ENCODE measurements around the gene SLC7A8. TPM values are rescaled to one million over a fixed set of nuclear protein-coding genes. Genes with fewer than 3 reads are reported as not detected.

SLC7A8 gene
- total RNA-seq, 1 experiment from 2014 or later: 77.9 TPM

DNA sequence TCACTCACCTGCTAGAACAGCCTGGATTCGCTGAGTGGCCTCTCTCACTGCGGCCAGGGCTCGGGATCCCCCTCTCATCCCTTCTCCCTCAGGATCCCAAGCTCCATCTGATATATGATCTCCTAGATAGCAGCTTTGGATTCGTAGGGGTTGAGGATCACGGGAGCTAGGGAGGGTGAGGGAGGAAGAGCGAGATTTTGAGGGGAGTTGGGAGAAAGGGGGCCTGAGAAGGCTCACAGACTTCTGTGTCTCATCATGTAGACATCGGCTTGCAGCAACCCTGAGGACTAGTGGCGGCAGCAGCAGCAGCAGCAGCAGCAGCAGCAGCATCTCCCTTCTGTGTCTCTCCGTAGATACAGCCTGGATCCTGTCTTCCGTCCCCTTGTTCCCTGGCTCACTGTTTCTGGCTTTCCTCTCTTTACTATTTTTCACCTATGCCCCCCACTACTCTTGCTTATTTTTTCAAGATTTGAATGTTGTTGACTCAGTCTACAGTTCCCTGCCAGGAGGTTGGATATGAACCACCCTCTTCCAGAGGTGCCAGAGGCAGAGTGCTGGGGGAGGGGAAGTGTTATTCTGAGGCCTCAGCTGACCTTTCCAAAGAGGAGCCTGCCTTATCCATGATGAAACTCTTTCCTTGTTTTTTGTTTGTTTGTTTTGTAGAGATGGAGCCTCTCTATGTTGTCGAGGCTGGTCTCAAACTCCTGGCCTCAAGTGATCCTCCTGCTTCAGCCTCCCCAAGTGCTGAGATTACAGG lies 78.7 kb downstream of the SLC7A8 start, which contains the start of gene CIROP:
TSS of gene CIROP (minus strand) at position 399 of the 757 bp plus-strand sequence. CDS start at position 330, 69 bp downstream.
- TF ChIP-seq, protein P1, sequence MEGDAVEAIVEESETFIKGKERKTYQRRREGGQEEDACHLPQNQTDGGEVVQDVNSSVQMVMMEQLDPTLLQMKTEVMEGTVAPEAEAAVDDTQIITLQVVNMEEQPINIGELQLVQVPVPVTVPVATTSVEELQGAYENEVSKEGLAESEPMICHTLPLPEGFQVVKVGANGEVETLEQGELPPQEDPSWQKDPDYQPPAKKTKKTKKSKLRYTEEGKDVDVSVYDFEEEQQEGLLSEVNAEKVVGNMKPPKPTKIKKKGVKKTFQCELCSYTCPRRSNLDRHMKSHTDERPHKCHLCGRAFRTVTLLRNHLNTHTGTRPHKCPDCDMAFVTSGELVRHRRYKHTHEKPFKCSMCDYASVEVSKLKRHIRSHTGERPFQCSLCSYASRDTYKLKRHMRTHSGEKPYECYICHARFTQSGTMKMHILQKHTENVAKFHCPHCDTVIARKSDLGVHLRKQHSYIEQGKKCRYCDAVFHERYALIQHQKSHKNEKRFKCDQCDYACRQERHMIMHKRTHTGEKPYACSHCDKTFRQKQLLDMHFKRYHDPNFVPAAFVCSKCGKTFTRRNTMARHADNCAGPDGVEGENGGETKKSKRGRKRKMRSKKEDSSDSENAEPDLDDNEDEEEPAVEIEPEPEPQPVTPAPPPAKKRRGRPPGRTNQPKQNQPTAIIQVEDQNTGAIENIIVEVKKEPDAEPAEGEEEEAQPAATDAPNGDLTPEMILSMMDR (conservative IDR thresholded peaks at IDR 0.05): no peak
- Histone ChIP-seq H3K9ac (ENCODE audit: extremely low read depth, insufficient read length, low read length) (no peak within 1 kb of the TSS), H2BK15ac (ENCODE audit: low read depth, low read length) (no peak within 1 kb of the TSS; the same call in 1 of the 2 replicates), H2BK5ac (ENCODE audit: insufficient read length, low read length) (no peak within 1 kb of the TSS), H2AFZ (ENCODE audit: low read length) (no peak within 1 kb of the TSS), H3K79me2 (ENCODE audit: insufficient read depth, low read length) (no peaks in the 10 kb centered on the region), H3K9me3 (ENCODE audit: control insufficient read depth, low read depth, low read length) (no peaks in the 10 kb centered on the region), H3K14ac (ENCODE audit: insufficient read depth, low read length) (no peak within 1 kb of the TSS), H3K23me2 (ENCODE audit: insufficient read length, low read depth, low read length, poor library complexity, severe bottlenecking) (no peaks in the 10 kb centered on the region), H3K23ac (ENCODE audit: insufficient read length, low read depth, low read length) (no peak within 1 kb of the TSS), H3K27me3 (ENCODE audit: insufficient read depth, low read length) (no peaks in the 10 kb centered on the region), H3K79me1 (ENCODE audit: insufficient read depth, low read depth, low read length, poor library complexity, severe bottlenecking) (no peaks in the 10 kb centered on the region), H2BK120ac (ENCODE audit: low read depth, low read length, poor library complexity, severe bottlenecking) (no peak within 1 kb of the TSS), H3K4me2 (ENCODE audit: insufficient read depth, insufficient read length, low read length) (peak within 1 kb of the TSS; percentile 6), H2BK12ac (ENCODE audit: insufficient read length, low read depth, low read length) (no peak within 1 kb of the TSS), H4K91ac (ENCODE audit: insufficient read length, low read depth, low read length) (no peak within 1 kb of the TSS), H4K8ac (replicated peaks; ENCODE audit: insufficient read length, low read depth, low read length) (no peak within 1 kb of the TSS), H3K27ac (ENCODE audit: insufficient read length, low read depth, low read length) (no peak within 1 kb of the TSS), H4K5ac (ENCODE audit: insufficient read length, low read depth, low read length) (no peak within 1 kb of the TSS), H3K4me1 (ENCODE audit: insufficient read depth, low read length) (no peaks in the 10 kb centered on the region; the same call in 1 of the 2 replicates), H3K18ac (ENCODE audit: insufficient read length, low read depth, low read length) (no peak within 1 kb of the TSS), H3K4ac (ENCODE audit: low read depth, low read length) (no peak within 1 kb of the TSS), H2AK5ac (ENCODE audit: insufficient read length, low read length) (no peak within 1 kb of the TSS), H3T11ph (ENCODE audit: low read length) (no peak within 1 kb of the TSS), H3K56ac (ENCODE audit: insufficient read length, low read depth, low read length) (no peak within 1 kb of the TSS), H2BK20ac (ENCODE audit: low read depth, low read length, poor library complexity, severe bottlenecking) (no peak within 1 kb of the TSS), H4K20me1 (ENCODE audit: control insufficient read depth, insufficient read depth, insufficient read length) (no peaks in the 10 kb centered on the region)
- Mint-ChIP-seq H3K27me3 (ENCODE audit: low read depth) (peaks cover 27% of the 10 kb centered on the region), H3K4me1 (peaks cover 45 to 52% of the 10 kb centered on the region in 2 experiments), H3K9me3 (peaks cover 8 to 9% of the 10 kb centered on the region in 2 experiments), H3K36me3 (ENCODE audit: insufficient read depth in 1 of 3, low read depth in 3 of 3) (peaks cover 0 to 3% (median 0%) of the 10 kb centered on the region in 3 experiments; a peak in 1 of 7 replicates), H3K27ac (peak within 1 kb of the TSS in 1 of 3 experiments; percentile 92; a peak in 2 of 7 replicates), H3K4me3 (peak within 1 kb of the TSS in 1 of 2 experiments; percentile 56; a peak in 3 of 5 replicates)
- DNase-seq: no peak
- no CpG with 5 or more reads among the region's 11 CpGs for WGBS (ENCODE audit: extremely low coverage, insufficient read length, low lambda C conversion rate)

All from H9 (cell line).